Spleen (tissue), 11 donors: ENCODE results near the gene ZCCHC9. TPM values are rescaled to one million over a fixed set of nuclear protein-coding genes. Genes with fewer than 3 reads are reported as not detected.
"Not testable (repeated sequence)": the region's sequence is repeated elsewhere in the genome, so short reads cannot be mapped to it uniquely, and the experiment has no call there.

ENCODE experiments used
- DNase-seq: peaks from one replicate; pipeline ENCODE4 v3.0.0-alpha.2; 2020
- H3K27ac ChIP-seq, 8 donors: fragments of 200-600 bp; sonication (generic) in 7 of 8; 1 replicate in 4 of 8; 2 replicates in 4 of 8; pipeline versions ENCODE4 v1.5.0 to v1.8.0; 2016 to 2021; ENCODE audit warnings: inconsistent platforms in 4 of 8, mild to moderate bottlenecking in 4 of 8, moderate library complexity in 1 of 8
- H3K27me3 ChIP-seq, 7 donors: fragments of 200-600 bp; sonication (generic) in 6 of 7; replicated peaks in 1 of 7; 1 replicate in 4 of 7; 2 replicates in 3 of 7; pipeline versions ENCODE4 v1.5.0 to v1.8.0; 2016 to 2021; ENCODE audit warnings: inconsistent platforms in 3 of 7, mild to moderate bottlenecking in 1 of 7
- H3K36me3 ChIP-seq, 6 donors: fragments of 200-600 bp; sonication (generic) in 5 of 6; 1 replicate in 4 of 6; 2 replicates in 2 of 6; pipeline versions ENCODE4 v1.5.0 to v1.8.0; 2016 to 2021; ENCODE audit warnings: inconsistent platforms in 2 of 6
- H3K4me1 ChIP-seq, 6 donors: fragments of 200-600 bp; sonication (generic) in 5 of 6; 1 replicate in 3 of 6; 2 replicates in 3 of 6; pipeline versions ENCODE4 v1.5.0 to v1.8.0; 2016 to 2021; ENCODE audit warnings: inconsistent platforms in 3 of 6
- H3K4me3 ChIP-seq, 8 donors: fragments of 200-600 bp; sonication (generic) in 7 of 8; 1 replicate in 4 of 8; 2 replicates in 4 of 8; pipeline versions ENCODE4 v1.5.0 to v1.8.0; 2016 to 2021; ENCODE audit warnings: inconsistent platforms in 4 of 8, mild to moderate bottlenecking in 4 of 8, moderate library complexity in 2 of 8
- H3K9me3 ChIP-seq, 8 donors: fragments of 200-600 bp; sonication (generic) in 7 of 8; 1 replicate in 4 of 8; 2 replicates in 4 of 8; pipeline versions ENCODE4 v1.5.0 to v1.8.0; 2016 to 2021; ENCODE audit warnings: inconsistent platforms in 4 of 8
- POLR2A ChIP-seq, 3 donors: fragments of 450-650 bp; IDR thresholded peaks; one replicate each; pipeline ENCODE4 v1.5.1; 2017; ENCODE audit warnings: antibody characterized with exemption in 3 of 3, mild to moderate bottlenecking in 1 of 3
- POLR2AphosphoS5 ChIP-seq, 3 donors: sonication (generic); formaldehyde crosslinking; IDR thresholded peaks; one replicate each; pipeline ENCODE4 v1.5.1; 2017; ENCODE audit warnings: antibody characterized with exemption in 3 of 3
- WGBS, 5 donors: extraction: QIAGEN DNeasy Blood & Tissue Kit in 3 of 5; methylation state at CpG; one replicate each; pipeline versions ENCODE4 v1.1.5 to v1.1.7; 2013 to 2018; 5-methylcytosine and 5-hydroxymethylcytosine counted together
- intact Hi-C: fragments of 100-400 bp; cut with DNase I; formaldehyde crosslinking; loops from one replicate; pipeline ENCODE4 v1.15.0; 2023; ENCODE audit warnings: low total_unique reads
- polyA plus RNA-seq, 3 donors: library from polyadenylated mRNA; stranded (reverse); fragments of 200-250 nt; gene quantifications; one replicate each; pipeline ENCODE4 v1.2.1, GENCODE V29; 2013
- total RNA-seq, 7 donors: library from RNA; depleted of rRNA in 3 of 7; stranded (reverse); fragments of >200 nt in 3 of 7; fragmentation: NEBNext Ultra II Directional in 4 of 7; extraction: Animal tissue kit (Norgen Biotek cat#: 25700) in 4 of 7; gene quantifications; one replicate each; pipeline versions ENCODE4 v1.1.0 to v1.2.1, GENCODE V29; 2016 to 2021
- TF ChIP-seq, protein P1 (sequence below), 11 experiments: fragments of 200-600 bp in 7 of 11; fragments of 450-650 bp in 4 of 11; sonication (generic) in 4 of 11; IDR thresholded peaks in 8 of 11; conservative IDR thresholded peaks in 3 of 11; 1 replicate in 7 of 11; 2 replicates in 4 of 11; pipeline versions ENCODE4 v1.4.0 to v1.8.0; 2016 to 2021; ENCODE audit warnings: antibody characterized with exemption in 11 of 11, inconsistent platforms in 4 of 11, mild to moderate bottlenecking in 1 of 11
- donor health status: healthy with polysubstance abuse.
- donor health status: DM: no; HTN: no; CAD: no; lungs with moderate emphysema.
- donor health status: DM: no; HTN: no; CAD: no.
- donor health status: Bipolar disorder and iron deficiency.
- donor health status: healthy.
- donor health status: DM: no; HTN: no; CAD: no.
- donor health status: DM: yes; HTN: yes; CAD: no.

The ZCCHC9 gene
- total and polyA plus RNA-seq, 10 donors: 16.1 to 28.3 (median 22.3) TPM

DNA sequence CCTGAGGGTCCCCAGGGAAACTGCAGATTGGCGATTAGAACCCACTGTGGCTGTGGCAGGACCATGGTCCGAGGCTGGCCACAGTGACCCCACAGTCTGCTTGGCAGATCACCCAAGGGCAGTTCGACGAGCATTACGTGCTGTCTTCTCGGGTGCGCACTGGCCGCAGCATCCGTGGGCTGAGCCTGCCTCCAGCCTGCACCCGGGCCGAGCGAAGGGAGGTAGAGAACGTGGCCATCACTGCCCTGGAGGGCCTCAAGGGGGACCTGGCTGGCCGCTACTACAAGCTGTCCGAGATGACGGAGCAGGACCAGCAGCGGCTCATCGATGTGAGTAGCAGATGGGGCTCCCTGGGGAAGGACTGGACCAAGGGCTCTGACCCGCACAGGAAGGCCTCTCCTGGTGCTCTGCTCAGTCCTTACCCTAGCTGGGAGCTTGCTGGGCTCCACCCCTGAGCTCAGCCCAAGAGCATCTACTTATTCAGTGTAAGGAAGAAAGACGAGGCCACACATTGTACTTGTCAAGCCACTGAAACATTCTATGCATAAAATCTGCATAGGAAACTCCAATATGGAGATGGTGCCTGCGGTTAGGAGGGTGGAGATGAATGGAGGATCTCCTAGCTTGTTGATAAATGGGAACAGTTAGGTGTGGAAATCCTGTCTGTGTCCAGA, 46.4 kb upstream of the ZCCHC9 start:
- Histone ChIP-seq H3K27ac (no peak overlapping the region), H3K4me1 (no peaks in the 10 kb centered on the region), H3K36me3 (peaks cover 0 to 75% (median 9%) of the 10 kb centered on the region in 6 donors), H3K4me3 (no peak overlapping the region), H3K27me3 (no peaks in the 10 kb centered on the region), H3K9me3 (peaks cover 0 to 6% (median 3%) of the 10 kb centered on the region in 8 donors)
- DNase-seq: no peak
- 90 to 97% (median 96%) methylated on average over 14 to 21 of the region's 21 CpGs for WGBS, 5 donors
- intact Hi-C loops: no loop called here
- TF ChIP-seq POLR2AphosphoS5 (IDR thresholded peaks at IDR 0.05) (no peak), POLR2A (IDR thresholded peaks at IDR 0.05) (no peak)
- TF ChIP-seq, protein P1, sequence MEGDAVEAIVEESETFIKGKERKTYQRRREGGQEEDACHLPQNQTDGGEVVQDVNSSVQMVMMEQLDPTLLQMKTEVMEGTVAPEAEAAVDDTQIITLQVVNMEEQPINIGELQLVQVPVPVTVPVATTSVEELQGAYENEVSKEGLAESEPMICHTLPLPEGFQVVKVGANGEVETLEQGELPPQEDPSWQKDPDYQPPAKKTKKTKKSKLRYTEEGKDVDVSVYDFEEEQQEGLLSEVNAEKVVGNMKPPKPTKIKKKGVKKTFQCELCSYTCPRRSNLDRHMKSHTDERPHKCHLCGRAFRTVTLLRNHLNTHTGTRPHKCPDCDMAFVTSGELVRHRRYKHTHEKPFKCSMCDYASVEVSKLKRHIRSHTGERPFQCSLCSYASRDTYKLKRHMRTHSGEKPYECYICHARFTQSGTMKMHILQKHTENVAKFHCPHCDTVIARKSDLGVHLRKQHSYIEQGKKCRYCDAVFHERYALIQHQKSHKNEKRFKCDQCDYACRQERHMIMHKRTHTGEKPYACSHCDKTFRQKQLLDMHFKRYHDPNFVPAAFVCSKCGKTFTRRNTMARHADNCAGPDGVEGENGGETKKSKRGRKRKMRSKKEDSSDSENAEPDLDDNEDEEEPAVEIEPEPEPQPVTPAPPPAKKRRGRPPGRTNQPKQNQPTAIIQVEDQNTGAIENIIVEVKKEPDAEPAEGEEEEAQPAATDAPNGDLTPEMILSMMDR (IDR thresholded peaks at IDR 0.05 in 8 of 11, conservative IDR thresholded peaks at IDR 0.05 in 3 of 11): no peak

DNA sequence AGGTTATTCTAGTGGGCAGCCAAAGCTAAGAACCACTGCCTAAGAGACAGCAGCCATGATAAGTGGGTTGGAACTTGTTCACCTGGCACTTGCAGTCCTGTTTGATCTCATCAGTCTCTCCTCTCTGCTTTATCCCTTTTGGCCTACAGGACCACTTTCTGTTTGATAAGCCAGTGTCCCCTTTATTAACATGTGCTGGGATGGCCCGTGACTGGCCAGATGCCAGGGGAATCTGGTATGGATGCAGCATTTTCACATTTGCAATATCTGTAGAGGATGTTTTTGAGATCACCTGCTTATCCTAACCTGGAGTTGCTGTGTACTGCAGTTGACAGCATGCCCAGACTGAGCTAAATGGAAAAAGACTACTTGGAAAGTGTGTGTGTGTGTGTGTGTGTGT, 44.6 kb upstream of the ZCCHC9 start:
- H3K36me3 ChIP-seq: peaks cover 0 to 63% (median 9%) of the 10 kb centered on the region in 6 donors
- TF ChIP-seq POLR2A (IDR thresholded peaks at IDR 0.05) (no peak), POLR2AphosphoS5 (IDR thresholded peaks at IDR 0.05) (no peak)
- TF ChIP-seq, protein P1 (IDR thresholded peaks at IDR 0.05 in 8 of 11, conservative IDR thresholded peaks at IDR 0.05 in 3 of 11): no peak
- DNase-seq: no peak
- H3K4me3 ChIP-seq: no peak overlapping the region
- no peaks in the 10 kb centered on the region for H3K4me1 ChIP-seq
- peaks cover 0 to 23% (median 19%) of the 10 kb centered on the region in 8 donors for H3K9me3 ChIP-seq
- no peak overlapping the region for H3K27ac ChIP-seq
- 85 to 96% (median 91%) methylated on average over 1 of the region's 1 CpG for WGBS, 5 donors
- intact Hi-C loops: no loop called here
- no peaks in the 10 kb centered on the region for H3K27me3 ChIP-seq

DNA sequence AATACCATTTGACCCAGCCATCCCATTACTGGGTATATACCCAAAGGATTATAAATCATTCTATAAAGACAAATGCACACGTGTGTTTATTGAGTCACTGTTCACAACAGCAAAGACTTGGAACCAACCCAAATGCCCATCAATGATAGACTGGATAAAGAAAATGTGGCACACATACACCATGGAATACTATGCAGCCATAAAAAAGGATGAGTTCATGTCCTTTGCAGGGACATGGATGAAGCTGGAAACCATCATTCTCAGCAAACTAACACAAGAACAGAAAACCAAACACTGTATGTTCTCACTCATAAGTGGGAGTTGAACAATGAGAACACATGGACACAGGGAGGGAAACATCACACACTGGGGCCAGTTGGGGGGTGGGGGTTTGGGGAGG, 38.6 kb upstream of the ZCCHC9 start:
- Histone ChIP-seq H3K36me3 (peaks cover 0 to 39% (median 4%) of the 10 kb centered on the region in 6 donors), H3K9me3 (peaks cover 0 to 51% (median 30%) of the 10 kb centered on the region in 8 donors)
- H3K27ac ChIP-seq, H3K4me3 ChIP-seq, intact Hi-C loops, H3K4me1 ChIP-seq, H3K27me3 ChIP-seq, DNase-seq: not testable (repeated sequence)
- whole genome bisulfite sequencing, 5 donors: 92 to 100% (median 98%) methylated on average over 1 of the region's 1 CpG

GRCh38 chr5:81265101-81265500, 36.3 kb upstream of the ZCCHC9 start:
- intact Hi-C loops: no loop called here
- H3K27ac ChIP-seq: no peak overlapping the region

More at GRCh38 chr5:81265101-81265500, 36.3 kb upstream of the ZCCHC9 start:
- Histone ChIP-seq H3K4me1 (peaks cover 0 to 4% (median 0%) of the 10 kb centered on the region in 6 donors), H3K27me3 (no peaks in the 10 kb centered on the region), H3K9me3 (peaks cover 0 to 45% (median 26%) of the 10 kb centered on the region in 8 donors), H3K36me3 (peaks cover 0 to 18% (median 0%) of the 10 kb centered on the region in 6 donors), H3K4me3 (no peak overlapping the region)
- TF ChIP-seq, protein P1 (IDR thresholded peaks at IDR 0.05 in 8 of 11, conservative IDR thresholded peaks at IDR 0.05 in 3 of 11): no peak
- TF ChIP-seq POLR2AphosphoS5 (IDR thresholded peaks at IDR 0.05): no peak
- TF ChIP-seq POLR2A (IDR thresholded peaks at IDR 0.05): no peak
- no peak for DNase-seq
